ENCODE results near the gene C8G. TPM values are rescaled to one million over a fixed set of nuclear protein-coding genes. Genes with fewer than 3 reads are reported as not detected.

C8G gene
- total RNA-seq, 1 donor from 2014 or later: 2.2 TPM

- no peak overlapping the region for H3K4me3 Mint-ChIP-seq (ENCODE audit: unreplicated experiment)
- H3K36me3 Mint-ChIP-seq (ENCODE audit: low read depth): peaks cover 10% of the 10 kb centered on the region
- no peaks in the 10 kb centered on the region for H3K9me3 Mint-ChIP-seq (ENCODE audit: low read depth)
- H3K27ac Mint-ChIP-seq (ENCODE audit: unreplicated experiment): peak overlapping the region; percentile 63
- DNase-seq (ENCODE audit: low spot score): no peak
- no peaks in the 10 kb centered on the region for H3K27me3 Mint-ChIP-seq (ENCODE audit: low read depth)
- no peak for TF ChIP-seq CTCF (IDR thresholded peaks at IDR 0.05)
- peaks cover 16% of the 10 kb centered on the region for H3K4me1 Mint-ChIP-seq (ENCODE audit: low read depth)
These were observed 44.0 kb upstream of the C8G start for GRCh38 chr9:136900988-136901515.

- Mint-ChIP-seq H3K9me3 (ENCODE audit: low read depth) (no peaks in the 10 kb centered on the region), H3K4me3 (ENCODE audit: unreplicated experiment) (no peak overlapping the region), H3K4me1 (ENCODE audit: low read depth) (peaks cover 16% of the 10 kb centered on the region), H3K27ac (ENCODE audit: unreplicated experiment) (peak overlapping the region; percentile 63), H3K27me3 (ENCODE audit: low read depth) (no peaks in the 10 kb centered on the region), H3K36me3 (ENCODE audit: low read depth) (peaks cover 10% of the 10 kb centered on the region)
- TF ChIP-seq CTCF (IDR thresholded peaks at IDR 0.05): no peak
- no peak for DNase-seq (ENCODE audit: low spot score)
These were observed 43.4 kb upstream of the C8G start for GRCh38 chr9:136901516-136902258.

GRCh38 chr9:136902259-136902821, 42.7 kb upstream of the C8G start:
- H3K27me3 Mint-ChIP-seq (ENCODE audit: low read depth): no peaks in the 10 kb centered on the region
- no peaks in the 10 kb centered on the region for H3K9me3 Mint-ChIP-seq (ENCODE audit: low read depth)
- H3K4me1 Mint-ChIP-seq (ENCODE audit: low read depth): peaks cover 16% of the 10 kb centered on the region
- H3K27ac Mint-ChIP-seq (ENCODE audit: unreplicated experiment): peak overlapping the region; percentile 19
- no peak overlapping the region for H3K4me3 Mint-ChIP-seq (ENCODE audit: unreplicated experiment)
- no peak for DNase-seq (ENCODE audit: low spot score)
- H3K36me3 Mint-ChIP-seq (ENCODE audit: low read depth): peaks cover 10% of the 10 kb centered on the region
- TF ChIP-seq CTCF (IDR thresholded peaks at IDR 0.05): no peak

- H3K36me3 Mint-ChIP-seq (ENCODE audit: low read depth): peaks cover 10% of the 10 kb centered on the region
- no peak overlapping the region for H3K27ac Mint-ChIP-seq (ENCODE audit: unreplicated experiment)
- no peak overlapping the region for H3K4me3 Mint-ChIP-seq (ENCODE audit: unreplicated experiment)
- no peaks in the 10 kb centered on the region for H3K9me3 Mint-ChIP-seq (ENCODE audit: low read depth)
- DNase-seq (ENCODE audit: low spot score): no peak
- no peak for TF ChIP-seq CTCF (IDR thresholded peaks at IDR 0.05)
- no peaks in the 10 kb centered on the region for H3K27me3 Mint-ChIP-seq (ENCODE audit: low read depth)
- peaks cover 16% of the 10 kb centered on the region for H3K4me1 Mint-ChIP-seq (ENCODE audit: low read depth)
These were observed 41.9 kb upstream of the C8G start for GRCh38 chr9:136903041-136903554.

GRCh38 chr9:136906266-136906665, 38.8 kb upstream of the C8G start:
- no peaks in the 10 kb centered on the region for H3K9me3 Mint-ChIP-seq (ENCODE audit: low read depth)
- H3K27me3 Mint-ChIP-seq (ENCODE audit: low read depth): no peaks in the 10 kb centered on the region
- no peak for DNase-seq (ENCODE audit: low spot score)
- no peak for TF ChIP-seq CTCF (IDR thresholded peaks at IDR 0.05)
- H3K4me3 Mint-ChIP-seq (ENCODE audit: unreplicated experiment): no peak overlapping the region
- H3K4me1 Mint-ChIP-seq (ENCODE audit: low read depth): peaks cover 14% of the 10 kb centered on the region
- peaks cover 10% of the 10 kb centered on the region for H3K36me3 Mint-ChIP-seq (ENCODE audit: low read depth)
- H3K27ac Mint-ChIP-seq (ENCODE audit: unreplicated experiment): no peak overlapping the region
